Panc1 (cell line): ENCODE data around the gene NBL1. TPM values are rescaled to one million over a fixed set of nuclear protein-coding genes. Genes with fewer than 3 reads are reported as not detected.

Experiments used
- ATAC-seq: fragments of 200-7000 bp; cut with Tn5 transposase; 2 replicates; pipeline ENCODE4 v1.9.1; 2020; ENCODE audit warnings: mild to moderate bottlenecking, moderate library complexity
- BruUV-seq: library from RNA; stranded (reverse); fragments of 400-500 nt; replicated peaks from 2 replicates; lab custom pipeline; 2021; lab: Mats Ljungman, UMichigan
- CTCF ChIA-PET: fragments of 300-600 bp; sonication (Branson Sonifier 250); formaldehyde crosslinking; loops from one replicate; lab custom pipeline; 2022; ENCODE audit warnings: antibody characterized with exemption; lab: Charles Lee
- POLR2A ChIA-PET: fragments of 300-600 bp; sonication (Branson Sonifier 250); formaldehyde crosslinking; loops from one replicate; lab custom pipeline; 2022; ENCODE audit warnings: antibody characterized with exemption; lab: Charles Lee
- DNase-seq: peaks from one replicate; pipeline ENCODE4 v3.0.0-alpha.2; 2010; ENCODE audit warnings: low read depth, low spot score
- H3K27ac ChIP-seq: 2 replicates; pipeline ENCODE4 v1.5.1; 2011; ENCODE audit warnings: mild to moderate bottlenecking, low read length, inconsistent platforms
- H3K27me3 ChIP-seq: fragments of 200-500 bp; sonication (Bioruptor generic); 2 replicates; pipeline ENCODE4 v1.6.0; 2014; ENCODE audit warnings: low read length, inconsistent platforms; ENCODE audit not compliant: control insufficient read depth, insufficient read depth
- H3K36me3 ChIP-seq: fragments of 200-500 bp; sonication (Bioruptor generic); 2 replicates; pipeline ENCODE4 v1.5.1; 2014; ENCODE audit warnings: inconsistent platforms, mild to moderate bottlenecking, low read length, moderate library complexity; ENCODE audit not compliant: control insufficient read depth, insufficient read depth
- H3K4me1 ChIP-seq: 2 replicates; pipeline ENCODE4 v1.5.1; 2011; ENCODE audit warnings: inconsistent platforms, mild to moderate bottlenecking, low read length, moderate library complexity; ENCODE audit not compliant: control insufficient read depth, insufficient read depth
- H3K4me3 ChIP-seq, 2 experiments: 2 replicates each; pipeline ENCODE4 v1.5.1; 2011 to 2012; ENCODE audit warnings: low read depth in 2 of 2, low read length in 2 of 2, mild to moderate bottlenecking in 2 of 2, inconsistent platforms in 1 of 2, moderate library complexity in 1 of 2
- H3K9me3 ChIP-seq: fragments of 200-500 bp; sonication (Bioruptor generic); 2 replicates; pipeline ENCODE4 v1.5.1; 2014; ENCODE audit warnings: low read depth, mild to moderate bottlenecking, inconsistent platforms, low read length, moderate library complexity; ENCODE audit not compliant: control insufficient read depth, insufficient read depth
- CTCF ChIP-seq: fragments of 450-650 bp; IDR thresholded peaks from 2 replicates; pipeline ENCODE4 v1.5.1; 2017; ENCODE audit warnings: mild to moderate bottlenecking
- POLR2AphosphoS5 ChIP-seq: IDR thresholded peaks from 2 replicates; pipeline ENCODE4 v1.6.1; 2012; ENCODE audit warnings: mild to moderate bottlenecking, low read depth, low read length, moderate library complexity
- SIN3A ChIP-seq: IDR thresholded peaks from 2 replicates; pipeline ENCODE4 v1.6.1; 2012; ENCODE audit warnings: low read depth, mild to moderate bottlenecking, low read length, moderate library complexity, borderline replicate concordance; ENCODE audit not compliant: insufficient read depth
- TCF7L2 ChIP-seq: IDR thresholded peaks from 2 replicates; pipeline ENCODE4 v1.6.1; 2011; ENCODE audit warnings: mild to moderate bottlenecking, low read depth, low read length, inconsistent platforms
- in situ Hi-C: cut with HindIII; loops from 2 replicates; pipeline ENCODE4 v1.10.0; 2016; ENCODE audit warnings: low sequenced_read_pairs, low pct_unique_long_range_greater_than_20kb
- intact Hi-C: fragments of 100-400 bp; cut with micrococcal nuclease; formaldehyde crosslinking; loops from one replicate; pipeline ENCODE4 v1.10.0; 2022; ENCODE audit not compliant: unreplicated experiment
- total RNA-seq: library from RNA; stranded (reverse); gene quantifications from one replicate; pipeline ENCODE4 v1.2.1, GENCODE V29; 2021; ENCODE audit not compliant: unreplicated experiment
- TF ChIP-seq, protein P1 (sequence below), 2 experiments: IDR thresholded peaks; 2 replicates each; pipeline ENCODE4 v1.6.1; 2011 to 2012; ENCODE audit warnings: low read depth in 2 of 2, control low read depth in 1 of 2, low read length in 1 of 2, mild to moderate bottlenecking in 1 of 2, moderate library complexity in 1 of 2; ENCODE audit not compliant: insufficient read depth in 1 of 2

The NBL1 gene
- total RNA-seq, 1 experiment from 2014 or later: 191 TPM

DNA sequence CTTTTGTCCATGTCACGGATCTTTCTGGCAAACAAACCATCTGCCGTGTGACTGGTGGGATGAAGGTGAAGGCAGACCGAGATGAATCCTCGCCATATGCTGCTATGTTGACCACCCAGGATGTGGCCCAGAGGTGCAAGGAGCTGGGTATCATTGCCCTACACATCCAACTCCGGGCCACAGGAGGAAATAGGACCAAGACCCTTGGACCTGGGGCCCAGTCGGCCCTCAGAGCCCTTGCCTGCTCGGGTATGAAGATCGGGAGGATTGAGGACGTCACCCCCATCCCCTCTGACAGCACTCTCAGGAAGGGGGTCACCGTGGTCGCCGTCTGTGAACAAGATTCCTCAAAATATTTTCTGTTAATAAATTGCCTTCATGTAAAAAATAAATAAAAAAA lies 35.9 kb upstream of the NBL1 start:
- DNase-seq (no peak), ATAC-seq (no peak)
- TF ChIP-seq CTCF (no peak), TCF7L2 (no peak), SIN3A (no peak), POLR2AphosphoS5 (no peak)
- TF ChIP-seq, protein P1, sequence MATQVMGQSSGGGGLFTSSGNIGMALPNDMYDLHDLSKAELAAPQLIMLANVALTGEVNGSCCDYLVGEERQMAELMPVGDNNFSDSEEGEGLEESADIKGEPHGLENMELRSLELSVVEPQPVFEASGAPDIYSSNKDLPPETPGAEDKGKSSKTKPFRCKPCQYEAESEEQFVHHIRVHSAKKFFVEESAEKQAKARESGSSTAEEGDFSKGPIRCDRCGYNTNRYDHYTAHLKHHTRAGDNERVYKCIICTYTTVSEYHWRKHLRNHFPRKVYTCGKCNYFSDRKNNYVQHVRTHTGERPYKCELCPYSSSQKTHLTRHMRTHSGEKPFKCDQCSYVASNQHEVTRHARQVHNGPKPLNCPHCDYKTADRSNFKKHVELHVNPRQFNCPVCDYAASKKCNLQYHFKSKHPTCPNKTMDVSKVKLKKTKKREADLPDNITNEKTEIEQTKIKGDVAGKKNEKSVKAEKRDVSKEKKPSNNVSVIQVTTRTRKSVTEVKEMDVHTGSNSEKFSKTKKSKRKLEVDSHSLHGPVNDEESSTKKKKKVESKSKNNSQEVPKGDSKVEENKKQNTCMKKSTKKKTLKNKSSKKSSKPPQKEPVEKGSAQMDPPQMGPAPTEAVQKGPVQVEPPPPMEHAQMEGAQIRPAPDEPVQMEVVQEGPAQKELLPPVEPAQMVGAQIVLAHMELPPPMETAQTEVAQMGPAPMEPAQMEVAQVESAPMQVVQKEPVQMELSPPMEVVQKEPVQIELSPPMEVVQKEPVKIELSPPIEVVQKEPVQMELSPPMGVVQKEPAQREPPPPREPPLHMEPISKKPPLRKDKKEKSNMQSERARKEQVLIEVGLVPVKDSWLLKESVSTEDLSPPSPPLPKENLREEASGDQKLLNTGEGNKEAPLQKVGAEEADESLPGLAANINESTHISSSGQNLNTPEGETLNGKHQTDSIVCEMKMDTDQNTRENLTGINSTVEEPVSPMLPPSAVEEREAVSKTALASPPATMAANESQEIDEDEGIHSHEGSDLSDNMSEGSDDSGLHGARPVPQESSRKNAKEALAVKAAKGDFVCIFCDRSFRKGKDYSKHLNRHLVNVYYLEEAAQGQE (IDR thresholded peaks at IDR 0.05; ENCODE audit: insufficient read depth in 1 of 2, low read depth in 2 of 2, low read length in 1 of 2): no peak
- Histone ChIP-seq H3K36me3 (no peaks in the 10 kb centered on the region), H3K4me3 (no peak overlapping the region), H3K4me1 (peaks cover 18% of the 10 kb centered on the region), H3K9me3 (no peaks in the 10 kb centered on the region), H3K27me3 (no peaks in the 10 kb centered on the region), H3K27ac (no peak overlapping the region)
- ChIA-PET POLR2A (interaction anchor here (0.6 kb wide), 2 partner anchors 136 to 1261 kb away, joined by 3 read pairs; no protein-coding TSS in a partner anchor), CTCF (no interaction called here)
- intact Hi-C loops: no loop called here
- in situ Hi-C loops: no loop called here
- no TSS peak for BruUV-seq

DNA sequence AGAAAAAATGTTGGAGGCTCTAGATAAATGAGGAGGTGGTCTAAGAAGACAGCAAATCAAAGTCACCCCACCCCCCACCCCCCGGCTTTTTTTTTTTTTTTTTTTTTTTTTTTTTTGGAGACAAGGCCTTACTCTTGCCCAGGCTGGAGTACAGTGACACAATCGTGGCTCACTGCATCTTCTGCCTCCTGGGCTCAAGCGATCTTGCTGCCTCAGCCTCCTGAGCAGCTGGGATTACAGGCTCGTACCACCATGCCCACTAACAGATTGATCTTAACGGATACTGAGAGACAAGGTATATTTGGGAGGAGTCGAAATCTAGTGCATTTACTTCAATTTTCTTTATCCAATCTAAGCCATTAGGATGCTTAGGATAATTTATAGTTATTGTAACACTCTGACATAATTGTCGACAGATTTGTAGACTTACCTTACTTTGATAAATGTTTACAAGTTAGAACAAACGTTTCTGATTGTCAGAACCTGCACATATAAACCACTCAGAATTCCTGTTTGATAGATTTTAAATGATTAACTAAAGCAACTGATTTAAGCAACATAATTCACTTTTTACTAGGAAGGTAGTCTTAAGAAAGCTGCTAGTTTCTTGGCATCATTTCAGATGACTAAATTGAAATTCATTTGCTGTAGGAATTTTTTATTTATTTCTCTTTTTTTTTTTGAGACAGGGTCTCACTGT lies 33.7 kb upstream of the NBL1 start:
- intact Hi-C loops (no loop called here), in situ Hi-C loops (no loop called here)
- BruUV-seq: no TSS peak
- Histone ChIP-seq H3K4me3 (no peak overlapping the region), H3K9me3 (no peaks in the 10 kb centered on the region), H3K27ac (no peak overlapping the region), H3K36me3 (no peaks in the 10 kb centered on the region), H3K4me1 (peaks cover 18% of the 10 kb centered on the region), H3K27me3 (no peaks in the 10 kb centered on the region)
- TF ChIP-seq, protein P1 (IDR thresholded peaks at IDR 0.05; ENCODE audit: insufficient read depth in 1 of 2, low read depth in 2 of 2, low read length in 1 of 2): no peak
- TF ChIP-seq SIN3A (no peak), POLR2AphosphoS5 (no peak), TCF7L2 (no peak), CTCF (no peak)
- no peak for ATAC-seq
- ChIA-PET CTCF (no interaction called here), POLR2A (interaction anchor here (0.6 to 0.7 kb wide), 2 partner anchors 30 to 169 kb away, joined by 4 to 12 read pairs; no protein-coding TSS in a partner anchor)
- no peak for DNase-seq
